Ovary (tissue), 9 donors: ENCODE results near the gene EIF4E1B. TPM values are rescaled to one million over a fixed set of nuclear protein-coding genes. Genes with fewer than 3 reads are reported as not detected.

Source experiments
- DNase-seq, 5 donors: peaks; one replicate each; pipeline ENCODE4 v3.0.0-alpha.2; 2019 to 2020
- H3K27ac ChIP-seq, 2 donors: fragments of 200-600 bp; one replicate each; pipeline versions ENCODE4 v1.5.1 to v1.8.0; 2019 to 2022
- H3K27me3 ChIP-seq: fragments of 200-600 bp; one replicate; pipeline ENCODE4 v1.8.0; 2022
- H3K36me3 ChIP-seq: fragments of 200-600 bp; sonication (generic); one replicate; pipeline ENCODE4 v1.5.1; 2019
- H3K4me1 ChIP-seq: one replicate; pipeline ENCODE4 v1.8.1; 2013; ENCODE audit warnings: mild to moderate bottlenecking, moderate library complexity; ENCODE audit not compliant: insufficient read depth
- H3K4me3 ChIP-seq: fragments of 200-600 bp; sonication (generic); one replicate; pipeline ENCODE4 v1.5.1; 2017
- H3K9me3 ChIP-seq, 2 donors: fragments of 200-600 bp in 1 of 2; sonication (generic) in 1 of 2; one replicate each; pipeline versions ENCODE4 v1.5.1 to v1.8.1; 2013 to 2019; ENCODE audit warnings: mild to moderate bottlenecking in 1 of 2, moderate library complexity in 1 of 2
- CTCF ChIP-seq, 3 donors: fragments of 450-650 bp in 2 of 3; fragments of 200-600 bp in 1 of 3; IDR thresholded peaks; one replicate each; pipeline versions ENCODE4 v1.5.1 to v1.8.0; 2016 to 2022; ENCODE audit warnings: antibody characterized with exemption in 3 of 3, mild to moderate bottlenecking in 1 of 3
- EP300 ChIP-seq: sonication (generic); formaldehyde crosslinking; IDR thresholded peaks from one replicate; pipeline ENCODE4 v1.6.1; 2017; ENCODE audit warnings: antibody characterized with exemption
- POLR2A ChIP-seq: fragments of 450-650 bp; IDR thresholded peaks from one replicate; pipeline ENCODE4 v1.6.1; 2017; ENCODE audit warnings: antibody characterized with exemption, mild to moderate bottlenecking, moderate library complexity
- WGBS, 3 donors: extraction: QIAGEN DNeasy Blood & Tissue Kit in 1 of 3; methylation state at CpG; one replicate each; pipeline versions ENCODE4 v1.1.5 to v1.1.7; 2013 to 2017; 5-methylcytosine and 5-hydroxymethylcytosine counted together
- intact Hi-C, 4 donors: fragments of 100-400 bp; cut with DNase I; formaldehyde crosslinking; loops; one replicate each; pipeline versions ENCODE4 v1.11.0 to v1.15.1; 2022 to 2023
- polyA plus RNA-seq, 2 donors: library from polyadenylated mRNA; stranded (reverse); fragments of 200-250 nt in 1 of 2; fragments of 350-450 nt in 1 of 2; fragmentation: Illumina TruSeq in 1 of 2; extraction: RNeasy Lipid Tissue Mini Kit (QIAGEN cat#74804) in 1 of 2; gene quantifications; one replicate each; pipeline ENCODE4 v1.2.3, GENCODE V29; 2013 to 2014
- total RNA-seq, 7 donors: library from RNA; depleted of rRNA in 2 of 7; stranded (reverse); fragments of >200 nt in 2 of 7; fragmentation: NEBNext Ultra II Directional in 3 of 7; extraction: Animal tissue kit (Norgen Biotek cat#: 25700) in 3 of 7; gene quantifications; one replicate each; pipeline versions ENCODE4 v1.1.0 to v1.2.4, GENCODE V29; 2016 to 2023
- donor health status: DM: no; HTN: no; CAD: no; lungs with moderate emphysema.
- donor health status: DM: no; HTN: no; CAD: no.
- donor health status: Bipolar disorder and iron deficiency.
- donor health status: DM: yes; HTN: yes; CAD: no.
- donor health status: DM: no; HTN: no; CAD: no.
- donor health status: DM: yes; HTN: yes; CAD: no.

The EIF4E1B gene
- total and polyA plus RNA-seq, 9 donors, result 0.61 TPM; not detected in 8

- H3K36me3 ChIP-seq, result no peaks in the 10 kb centered on the region
- no peak overlapping the region for H3K4me3 ChIP-seq
- DNase-seq, result peak in 1 of 5 donors; percentile 24
- H3K27ac ChIP-seq, result no peak overlapping the region
- intact Hi-C loops, result loop anchor here in 1 of 4 donors (5.0 kb wide), 1 partner anchor 228 kb away; the partner anchor contains the start of gene CLTB
- no peaks in the 10 kb centered on the region for H3K9me3 ChIP-seq
- H3K4me1 ChIP-seq, result peaks cover 9% of the 10 kb centered on the region
- TF ChIP-seq EP300 (no peak), CTCF (IDR thresholded peaks at IDR 0.05) (no peak), POLR2A (no peak)
- WGBS, 3 donors, result 84 to 89% (median 85%) methylated on average over 22 of the region's 22 CpGs
- H3K27me3 ChIP-seq, result no peaks in the 10 kb centered on the region
These were observed 14.6 kb downstream of the EIF4E1B start for GRCh38 chr5:176644878-176645670.

GRCh38 chr5:176646049-176646706, 15.7 kb downstream of the EIF4E1B start:
- peak overlapping the region in 1 of 2 donors; percentile 73 for H3K27ac ChIP-seq
- WGBS, 3 donors, result 90 to 92% (median 91%) methylated on average over 7 of the region's 7 CpGs
- H3K36me3 ChIP-seq, result no peaks in the 10 kb centered on the region
- no peak for DNase-seq
- intact Hi-C loops, result loop anchor here in 1 of 4 donors (5.0 kb wide), 1 partner anchor 229 kb away; the partner anchor contains the start of gene CLTB
- peaks cover 9% of the 10 kb centered on the region for H3K4me1 ChIP-seq
- no peak for TF ChIP-seq CTCF (IDR thresholded peaks at IDR 0.05)
- TF ChIP-seq EP300, result no peak
- TF ChIP-seq POLR2A, result no peak
- H3K4me3 ChIP-seq, result no peak overlapping the region
- H3K27me3 ChIP-seq, result no peaks in the 10 kb centered on the region
- no peaks in the 10 kb centered on the region for H3K9me3 ChIP-seq

DNA sequence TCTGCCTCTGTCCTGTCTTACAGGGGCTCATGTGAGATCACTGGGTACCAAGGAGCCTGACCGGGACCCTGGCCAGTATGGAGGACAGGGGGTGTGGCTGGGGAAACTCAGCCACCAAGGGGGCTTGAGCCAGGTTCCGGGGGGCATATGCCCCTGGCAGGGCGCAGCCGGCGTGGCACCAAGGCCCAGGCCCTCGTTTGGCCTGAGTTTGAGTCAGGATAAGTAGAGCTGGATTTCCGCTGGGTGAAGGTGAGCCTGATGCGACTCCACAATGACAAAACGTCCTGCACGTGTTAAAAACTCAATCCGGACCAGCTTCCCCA, 16.2 kb downstream of the EIF4E1B start:
- Histone ChIP-seq H3K4me3 (peak overlapping the region; percentile 41), H3K36me3 (no peaks in the 10 kb centered on the region), H3K27me3 (no peaks in the 10 kb centered on the region), H3K4me1 (peaks cover 9% of the 10 kb centered on the region), H3K9me3 (no peaks in the 10 kb centered on the region), H3K27ac (peak overlapping the region in 1 of 2 donors; percentile 73)
- intact Hi-C loops, result loop anchor here in 1 of 4 donors (5.0 kb wide), 1 partner anchor 229 kb away; the partner anchor contains the start of gene CLTB
- TF ChIP-seq EP300 (no peak), POLR2A (no peak), CTCF (IDR thresholded peaks at IDR 0.05) (no peak)
- no peak for DNase-seq
- WGBS, 3 donors, result 15 to 24% (median 21%) methylated on average over 11 of the region's 11 CpGs

DNA sequence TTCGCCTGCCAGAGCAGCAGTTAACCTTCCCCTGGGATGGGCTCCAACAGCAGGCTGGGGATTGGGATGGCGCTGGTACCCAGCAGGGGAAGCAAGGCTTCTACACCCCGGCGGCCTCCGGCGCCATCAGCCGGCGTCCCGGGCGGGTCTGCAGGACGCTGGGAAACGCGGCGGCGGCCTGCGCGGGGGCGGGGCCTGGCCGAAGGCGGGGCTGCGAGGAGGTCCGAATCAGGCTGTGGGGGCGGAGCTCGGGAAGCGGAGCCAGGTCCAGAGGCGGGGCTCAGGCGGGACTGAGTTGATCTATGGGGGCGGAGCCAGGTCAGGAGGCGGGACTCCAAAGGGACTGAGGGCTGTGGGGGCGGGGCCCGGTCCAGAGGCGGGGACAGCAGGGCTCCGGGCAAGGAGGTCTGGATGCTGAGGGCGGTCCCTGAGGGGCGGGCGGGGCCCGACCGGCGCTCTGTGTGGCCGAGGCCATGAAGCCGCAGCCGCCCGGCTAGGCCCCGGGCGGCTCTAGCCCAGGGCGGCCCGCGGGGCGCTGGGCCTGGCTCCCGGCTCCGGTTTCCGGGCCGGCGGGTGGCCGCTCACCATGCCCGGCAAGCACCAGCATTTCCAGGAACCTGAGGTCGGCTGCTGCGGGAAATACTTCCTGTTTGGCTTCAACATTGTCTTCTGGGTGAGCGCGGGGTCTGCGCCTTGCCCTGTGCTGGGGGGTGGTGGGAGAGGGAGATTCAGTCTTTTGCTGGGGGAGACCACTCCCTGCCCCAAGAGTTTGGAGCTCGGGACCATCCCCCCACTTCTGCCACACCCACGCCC, 16.8 kb downstream of the EIF4E1B start, which contains the start of gene TSPAN17:
TSPAN17 (plus strand) TSS at position 455 of the 813 bp plus-strand sequence; CDS start at position 587, 132 bp downstream.
- Histone ChIP-seq H3K4me1 (peaks cover 9% of the 10 kb centered on the region), H3K27me3 (no peaks in the 10 kb centered on the region), H3K27ac (peak within 1 kb of the TSS; percentile 44 to 73), H3K4me3 (peak within 1 kb of the TSS; percentile 68), H3K36me3 (no peaks in the 10 kb centered on the region), H3K9me3 (no peaks in the 10 kb centered on the region)
- peak; percentile 100 for DNase-seq
- intact Hi-C loops, result loop anchor here in 1 of 4 donors (5.0 kb wide), 1 partner anchor 230 kb away; the partner anchor contains the start of gene CLTB
- TF ChIP-seq POLR2A (peak; percentile 43), EP300 (no peak), CTCF (IDR thresholded peaks at IDR 0.05) (no peak)
- 0 to 1% (median 1%) methylated on average over 48 to 63 of the region's 63 CpGs for WGBS, 3 donors
